ENCODE data around the gene SORT1. TPM values are rescaled to one million over a fixed set of nuclear protein-coding genes. Genes with fewer than 3 reads are reported as not detected.

The SORT1 gene
- total and polyA plus RNA-seq, 4 donors: 30.1 to 78.6 (median 62.2) TPM

DNA sequence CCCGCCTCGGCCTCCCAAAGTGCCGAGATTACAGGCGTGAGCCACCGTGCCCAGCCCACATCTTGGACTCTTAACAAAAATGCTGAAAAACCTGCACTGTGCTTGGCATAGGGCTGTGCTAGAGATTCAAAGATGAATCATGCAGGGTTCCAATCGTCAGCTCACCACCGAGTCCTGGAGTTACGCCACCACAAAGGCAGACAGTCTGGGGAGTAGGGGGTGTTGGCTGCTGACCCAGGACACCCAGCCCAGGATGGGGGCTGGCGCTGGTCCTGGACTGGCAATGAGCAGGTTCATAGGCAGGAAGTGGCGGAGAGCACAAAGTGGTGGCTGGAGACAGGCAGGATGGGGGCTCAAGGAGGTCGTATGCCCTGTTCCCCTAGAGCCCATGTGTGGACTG is 130.8 kb downstream of the SORT1 start:
- no peaks in the 10 kb centered on the region for H3K27me3 ChIP-seq (ENCODE audit: control insufficient read depth, insufficient read depth, low read length)
- H3K4me3 ChIP-seq (ENCODE audit: low read depth, low read length): no peak overlapping the region
- peaks cover 99% of the 10 kb centered on the region for H3K36me3 ChIP-seq (ENCODE audit: control insufficient read depth, insufficient read depth, low read length)
- DNase-seq (ENCODE audit: low read depth in 4 of 6, low spot score in 6 of 6): no peak
- WGBS (ENCODE audit: insufficient coverage): 92% methylated on average over 11 of the region's 11 CpGs
- no peak overlapping the region for H3K27ac ChIP-seq (ENCODE audit: low read depth, low read length)
- H3K4me1 ChIP-seq (ENCODE audit: control insufficient read depth, insufficient read depth, low read length): peaks cover 21% of the 10 kb centered on the region
- H3K9me3 ChIP-seq (ENCODE audit: control insufficient read depth, insufficient read depth, low read length): no peaks in the 10 kb centered on the region

DNA sequence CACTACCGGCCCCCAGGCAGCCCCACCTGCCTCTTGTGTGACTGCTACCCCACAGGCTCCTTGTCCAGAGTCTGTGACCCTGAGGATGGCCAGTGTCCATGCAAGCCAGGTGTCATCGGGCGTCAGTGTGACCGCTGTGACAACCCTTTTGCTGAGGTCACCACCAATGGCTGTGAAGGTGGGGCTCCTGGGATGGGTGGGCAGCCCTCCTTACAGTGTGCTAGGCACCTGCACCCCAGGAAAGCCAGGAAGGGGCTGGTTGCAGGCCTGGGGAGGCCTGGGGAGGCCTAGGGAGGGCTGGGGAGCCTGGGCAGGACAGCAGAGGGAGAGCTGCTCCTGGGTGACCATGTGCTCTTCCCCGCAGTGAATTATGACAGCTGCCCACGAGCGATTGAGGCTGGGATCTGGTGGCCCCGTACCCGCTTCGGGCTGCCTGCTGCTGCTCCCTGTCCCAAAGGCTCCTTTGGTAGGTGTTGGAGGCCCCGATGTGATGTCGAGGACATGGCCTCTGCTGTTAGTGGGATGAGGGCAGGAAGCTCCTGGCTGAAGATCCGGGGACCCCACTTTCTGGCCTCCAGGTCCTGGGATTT is 131.9 kb downstream of the SORT1 start:
- H3K9me3 ChIP-seq (ENCODE audit: control insufficient read depth, insufficient read depth, low read length): no peaks in the 10 kb centered on the region
- WGBS (ENCODE audit: insufficient coverage): 98% methylated on average over 9 of the region's 13 CpGs
- peaks cover 99% of the 10 kb centered on the region for H3K36me3 ChIP-seq (ENCODE audit: control insufficient read depth, insufficient read depth, low read length)
- no peak overlapping the region for H3K27ac ChIP-seq (ENCODE audit: low read depth, low read length)
- no peak for DNase-seq (ENCODE audit: low read depth in 4 of 6, low spot score in 6 of 6)
- H3K27me3 ChIP-seq (ENCODE audit: control insufficient read depth, insufficient read depth, low read length): no peaks in the 10 kb centered on the region
- H3K4me1 ChIP-seq (ENCODE audit: control insufficient read depth, insufficient read depth, low read length): peaks cover 21% of the 10 kb centered on the region
- no peak overlapping the region for H3K4me3 ChIP-seq (ENCODE audit: low read depth, low read length)

DNA sequence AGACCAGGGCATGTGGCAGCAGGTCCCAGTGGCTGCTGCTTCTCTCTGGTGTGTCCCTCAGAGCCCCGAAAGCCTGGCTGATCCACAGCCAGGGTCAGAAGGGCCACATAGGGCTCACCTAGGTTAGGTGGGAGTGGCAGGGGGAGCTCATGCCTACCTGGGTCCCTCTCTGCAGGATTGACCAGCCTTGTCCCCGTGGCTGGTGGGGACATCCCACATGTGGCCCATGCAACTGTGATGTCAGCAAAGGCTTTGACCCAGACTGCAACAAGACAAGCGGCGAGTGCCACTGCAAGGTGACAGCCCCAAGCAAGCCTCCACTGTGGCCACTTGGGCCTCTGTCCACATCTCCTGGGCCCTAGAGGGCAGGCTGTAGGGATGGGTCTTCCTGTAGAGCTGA is 132.7 kb downstream of the SORT1 start:
- Histone ChIP-seq H3K36me3 (ENCODE audit: control insufficient read depth, insufficient read depth, low read length) (peaks cover 98% of the 10 kb centered on the region), H3K27me3 (ENCODE audit: control insufficient read depth, insufficient read depth, low read length) (no peaks in the 10 kb centered on the region), H3K4me3 (ENCODE audit: low read depth, low read length) (no peak overlapping the region), H3K9me3 (ENCODE audit: control insufficient read depth, insufficient read depth, low read length) (no peaks in the 10 kb centered on the region), H3K27ac (ENCODE audit: low read depth, low read length) (no peak overlapping the region), H3K4me1 (ENCODE audit: control insufficient read depth, insufficient read depth, low read length) (peaks cover 27% of the 10 kb centered on the region)
- no peak for DNase-seq (ENCODE audit: low read depth in 4 of 6, low spot score in 6 of 6)
- 95% methylated on average over 4 of the region's 4 CpGs for WGBS (ENCODE audit: insufficient coverage)

DNA sequence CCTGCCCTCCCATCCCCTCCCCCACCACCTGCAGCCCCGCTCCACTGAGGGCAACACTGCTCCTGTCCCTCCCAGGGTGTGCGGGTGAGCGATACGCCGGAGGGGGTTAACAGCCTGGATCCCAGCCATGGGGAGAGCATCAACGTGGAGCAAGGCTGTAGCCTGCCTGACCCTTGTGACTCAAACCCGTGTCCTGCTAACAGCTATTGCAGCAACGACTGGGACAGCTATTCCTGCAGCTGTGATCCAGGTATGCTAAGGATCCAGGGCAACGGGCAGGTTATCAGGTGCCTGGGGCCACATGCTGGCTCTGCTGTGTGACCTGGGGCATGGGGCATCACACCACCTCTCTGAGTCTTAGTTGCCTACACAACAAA is 133.4 kb downstream of the SORT1 start:
- H3K27me3 ChIP-seq (ENCODE audit: control insufficient read depth, insufficient read depth, low read length): no peaks in the 10 kb centered on the region
- no peak overlapping the region for H3K4me3 ChIP-seq (ENCODE audit: low read depth, low read length)
- no peaks in the 10 kb centered on the region for H3K9me3 ChIP-seq (ENCODE audit: control insufficient read depth, insufficient read depth, low read length)
- H3K4me1 ChIP-seq (ENCODE audit: control insufficient read depth, insufficient read depth, low read length): peaks cover 32% of the 10 kb centered on the region
- DNase-seq (ENCODE audit: low read depth in 4 of 6, low spot score in 6 of 6): no peak
- H3K27ac ChIP-seq (ENCODE audit: low read depth, low read length): no peak overlapping the region
- H3K36me3 ChIP-seq (ENCODE audit: control insufficient read depth, insufficient read depth, low read length): peaks cover 96% of the 10 kb centered on the region
- 84% methylated on average over 9 of the region's 9 CpGs for WGBS (ENCODE audit: insufficient coverage)

DNA sequence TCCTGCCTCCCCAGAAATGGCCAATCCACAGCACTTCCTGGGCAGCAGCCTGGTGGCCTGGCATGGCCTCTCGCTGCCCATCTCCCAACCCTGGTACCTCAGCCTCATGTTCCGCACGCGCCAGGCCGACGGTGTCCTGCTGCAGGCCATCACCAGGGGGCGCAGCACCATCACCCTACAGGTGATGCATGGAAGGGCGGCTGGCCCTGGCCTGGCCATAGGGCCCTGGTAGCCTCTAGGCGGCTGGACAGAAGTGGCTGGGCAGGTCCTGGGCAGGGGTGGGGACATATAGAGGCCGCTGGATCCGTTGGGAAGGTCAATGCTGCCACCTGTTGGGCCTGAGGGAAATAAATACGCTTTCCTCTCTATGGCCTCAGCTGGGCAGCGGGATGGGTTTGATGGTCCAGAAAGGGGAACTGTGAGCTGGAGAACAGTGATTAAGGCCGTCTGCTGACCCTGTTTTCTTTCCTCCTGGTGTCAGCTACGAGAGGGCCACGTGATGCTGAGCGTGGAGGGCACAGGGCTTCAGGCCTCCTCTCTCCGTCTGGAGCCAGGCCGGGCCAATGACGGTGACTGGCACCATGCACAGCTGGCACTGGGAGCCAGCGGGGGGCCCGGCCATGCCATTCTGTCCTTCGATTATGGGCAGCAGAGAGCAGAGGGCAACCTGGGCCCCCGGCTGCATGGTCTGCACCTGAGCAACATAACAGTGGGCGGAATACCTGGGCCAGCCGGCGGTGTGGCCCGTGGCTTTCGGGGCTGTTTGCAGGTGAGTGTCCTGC is 133.9 kb downstream of the SORT1 start:
- 65% methylated on average over 20 of the region's 29 CpGs for WGBS (ENCODE audit: insufficient coverage)
- Histone ChIP-seq H3K4me3 (ENCODE audit: low read depth, low read length) (no peak overlapping the region), H3K4me1 (ENCODE audit: control insufficient read depth, insufficient read depth, low read length) (peaks cover 38% of the 10 kb centered on the region), H3K9me3 (ENCODE audit: control insufficient read depth, insufficient read depth, low read length) (no peaks in the 10 kb centered on the region), H3K27ac (ENCODE audit: low read depth, low read length) (peak overlapping the region; percentile 47), H3K27me3 (ENCODE audit: control insufficient read depth, insufficient read depth, low read length) (no peaks in the 10 kb centered on the region), H3K36me3 (ENCODE audit: control insufficient read depth, insufficient read depth, low read length) (peaks cover 96% of the 10 kb centered on the region)
- DNase-seq (ENCODE audit: low read depth in 4 of 6, low spot score in 6 of 6): peak in 2 of 6 donors; percentile 66 to 79

DNA sequence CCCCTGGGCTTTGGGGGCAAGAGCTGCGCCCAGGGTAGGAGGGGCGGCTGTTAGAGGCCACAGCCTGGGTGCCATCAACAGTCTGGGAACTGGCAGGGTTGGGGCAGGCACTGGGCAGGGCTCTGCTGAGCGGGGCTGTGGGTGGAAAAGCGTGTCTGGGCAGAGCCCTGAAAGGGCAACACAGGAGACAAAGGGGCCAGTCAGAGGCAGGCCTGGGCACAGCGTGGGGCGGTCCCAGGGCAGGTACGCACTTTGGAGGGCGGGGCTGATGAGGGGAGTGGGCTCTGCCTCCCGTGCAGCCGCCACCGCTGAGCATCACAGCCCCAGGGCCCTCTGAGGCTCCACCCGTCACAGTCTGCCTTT is 134.5 kb downstream of the SORT1 start:
- peak overlapping the region; percentile 47 for H3K27ac ChIP-seq (ENCODE audit: low read depth, low read length)

DNA sequence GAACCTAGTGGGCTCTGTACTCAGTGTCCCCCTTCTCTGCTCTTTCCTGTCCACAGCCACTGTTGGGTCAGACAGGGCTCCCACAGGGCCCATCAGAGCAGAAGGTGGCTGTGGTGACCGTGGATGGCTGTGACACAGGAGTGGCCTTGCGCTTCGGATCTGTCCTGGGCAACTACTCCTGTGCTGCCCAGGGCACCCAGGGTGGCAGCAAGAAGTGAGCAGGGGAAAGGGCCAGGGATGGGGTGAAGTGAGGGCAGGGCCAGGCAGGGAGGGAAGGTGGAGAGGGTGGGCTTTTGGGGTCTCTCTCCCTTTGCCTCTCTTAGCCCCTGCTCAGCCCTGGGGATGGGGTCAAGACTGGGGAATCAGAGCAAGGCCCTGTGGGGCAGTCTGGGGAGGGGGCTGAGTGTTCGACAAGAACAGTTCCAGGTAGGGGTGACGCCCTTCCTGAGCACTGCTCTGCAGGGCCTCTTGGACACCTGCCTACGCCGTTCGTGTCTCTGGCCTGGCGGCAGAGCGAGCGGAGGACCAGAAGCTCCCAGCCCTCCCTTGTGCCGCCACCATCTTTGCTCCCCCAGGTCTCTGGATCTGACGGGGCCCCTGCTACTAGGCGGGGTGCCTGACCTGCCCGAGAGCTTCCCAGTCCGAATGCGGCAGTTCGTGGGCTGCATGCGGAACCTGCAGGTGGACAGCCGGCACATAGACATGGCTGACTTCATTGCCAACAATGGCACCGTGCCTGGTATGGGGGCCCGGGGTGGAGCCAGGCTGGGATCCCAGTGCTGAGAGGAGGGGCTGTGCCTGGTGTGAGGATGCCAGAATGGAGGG is 135.3 kb downstream of the SORT1 start:
- Histone ChIP-seq H3K27me3 (ENCODE audit: control insufficient read depth, insufficient read depth, low read length) (no peaks in the 10 kb centered on the region), H3K27ac (ENCODE audit: low read depth, low read length) (peak overlapping the region; percentile 47), H3K4me3 (ENCODE audit: low read depth, low read length) (no peak overlapping the region), H3K4me1 (ENCODE audit: control insufficient read depth, insufficient read depth, low read length) (peaks cover 52% of the 10 kb centered on the region), H3K36me3 (ENCODE audit: control insufficient read depth, insufficient read depth, low read length) (peaks cover 95% of the 10 kb centered on the region), H3K9me3 (ENCODE audit: control insufficient read depth, insufficient read depth, low read length) (no peaks in the 10 kb centered on the region)
- WGBS (ENCODE audit: insufficient coverage): 65% methylated on average over 22 of the region's 22 CpGs
- DNase-seq (ENCODE audit: low read depth in 4 of 6, low spot score in 6 of 6): peak in 2 of 6 donors; percentile 57 to 84

More for the DNA sequence above, 134.5 kb downstream of the SORT1 start:
- no peaks in the 10 kb centered on the region for H3K27me3 ChIP-seq (ENCODE audit: control insufficient read depth, insufficient read depth, low read length)
- 71% methylated on average over 8 of the region's 12 CpGs for WGBS (ENCODE audit: insufficient coverage)
- no peak overlapping the region for H3K4me3 ChIP-seq (ENCODE audit: low read depth, low read length)
- peaks cover 96% of the 10 kb centered on the region for H3K36me3 ChIP-seq (ENCODE audit: control insufficient read depth, insufficient read depth, low read length)
- H3K9me3 ChIP-seq (ENCODE audit: control insufficient read depth, insufficient read depth, low read length): no peaks in the 10 kb centered on the region
- H3K4me1 ChIP-seq (ENCODE audit: control insufficient read depth, insufficient read depth, low read length): peaks cover 44% of the 10 kb centered on the region
- DNase-seq (ENCODE audit: low read depth in 4 of 6, low spot score in 6 of 6): no peak

DNA sequence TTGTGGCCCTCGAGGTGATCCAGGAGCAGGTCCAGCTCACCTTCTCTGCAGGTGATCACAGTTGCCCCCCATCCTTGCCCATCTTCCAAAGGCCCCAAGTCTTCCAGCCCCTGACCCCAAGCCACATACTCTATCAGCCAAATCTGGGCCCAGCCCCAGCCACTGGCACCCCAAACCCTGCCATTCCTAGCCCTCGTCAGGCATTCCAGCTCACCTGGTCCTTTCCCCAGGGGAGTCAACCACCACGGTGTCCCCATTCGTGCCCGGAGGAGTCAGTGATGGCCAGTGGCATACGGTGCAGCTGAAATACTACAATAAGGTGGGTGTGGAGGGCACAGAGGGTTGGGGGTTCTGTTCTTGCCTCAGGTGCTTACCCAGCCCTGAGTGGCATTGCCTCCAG is 136.1 kb downstream of the SORT1 start:
- peaks cover 59% of the 10 kb centered on the region for H3K4me1 ChIP-seq (ENCODE audit: control insufficient read depth, insufficient read depth, low read length)
- DNase-seq (ENCODE audit: low read depth in 4 of 6, low spot score in 6 of 6): no peak
- no peaks in the 10 kb centered on the region for H3K9me3 ChIP-seq (ENCODE audit: control insufficient read depth, insufficient read depth, low read length)
- H3K4me3 ChIP-seq (ENCODE audit: low read depth, low read length): no peak overlapping the region
- H3K36me3 ChIP-seq (ENCODE audit: control insufficient read depth, insufficient read depth, low read length): peaks cover 88% of the 10 kb centered on the region
- H3K27ac ChIP-seq (ENCODE audit: low read depth, low read length): no peak overlapping the region
- no peaks in the 10 kb centered on the region for H3K27me3 ChIP-seq (ENCODE audit: control insufficient read depth, insufficient read depth, low read length)
- 97% methylated on average over 6 of the region's 6 CpGs for WGBS (ENCODE audit: insufficient coverage)

DNA sequence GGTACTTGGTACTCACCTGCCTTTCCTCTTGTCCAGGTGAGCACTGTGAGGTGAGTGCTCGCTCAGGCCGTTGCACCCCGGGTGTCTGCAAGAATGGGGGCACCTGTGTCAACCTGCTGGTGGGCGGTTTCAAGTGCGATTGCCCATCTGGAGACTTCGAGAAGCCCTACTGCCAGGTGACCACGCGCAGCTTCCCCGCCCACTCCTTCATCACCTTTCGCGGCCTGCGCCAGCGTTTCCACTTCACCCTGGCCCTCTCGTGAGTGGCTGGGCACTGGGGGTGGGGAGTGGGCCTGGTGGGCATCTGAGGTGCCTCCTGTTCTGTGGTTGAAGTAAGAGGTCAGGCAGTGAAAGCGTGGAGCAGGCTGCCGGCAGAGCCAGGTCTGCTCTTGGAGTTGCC is 136.7 kb downstream of the SORT1 start:
- no peak overlapping the region for H3K27ac ChIP-seq (ENCODE audit: low read depth, low read length)
- H3K4me1 ChIP-seq (ENCODE audit: control insufficient read depth, insufficient read depth, low read length): peaks cover 63% of the 10 kb centered on the region
- no peak overlapping the region for H3K4me3 ChIP-seq (ENCODE audit: low read depth, low read length)
- H3K36me3 ChIP-seq (ENCODE audit: control insufficient read depth, insufficient read depth, low read length): peaks cover 88% of the 10 kb centered on the region
- H3K27me3 ChIP-seq (ENCODE audit: control insufficient read depth, insufficient read depth, low read length): no peaks in the 10 kb centered on the region
- WGBS (ENCODE audit: insufficient coverage): 95% methylated on average over 9 of the region's 16 CpGs
- DNase-seq (ENCODE audit: low read depth in 4 of 6, low spot score in 6 of 6): no peak
- no peaks in the 10 kb centered on the region for H3K9me3 ChIP-seq (ENCODE audit: control insufficient read depth, insufficient read depth, low read length)
